Renal pelvis (tissue), 4 donors: ENCODE results near the gene LRP1-AS. TPM values are rescaled to one million over a fixed set of nuclear protein-coding genes. Genes with fewer than 3 reads are reported as not detected.

Experiments used
- DNase-seq: peaks from one replicate; pipeline ENCODE4 v3.0.0-alpha.2; 2013
- polyA plus RNA-seq, 3 donors: library from polyadenylated mRNA; unstranded; fragments of 120-200 nt; gene quantifications; one replicate each; pipeline ENCODE4 v1.2.1, GENCODE V29; 2013; ENCODE audit not compliant: insufficient read length in 3 of 3

LRP1-AS gene
- polyA plus RNA-seq, 3 donors = not detected

DNA sequence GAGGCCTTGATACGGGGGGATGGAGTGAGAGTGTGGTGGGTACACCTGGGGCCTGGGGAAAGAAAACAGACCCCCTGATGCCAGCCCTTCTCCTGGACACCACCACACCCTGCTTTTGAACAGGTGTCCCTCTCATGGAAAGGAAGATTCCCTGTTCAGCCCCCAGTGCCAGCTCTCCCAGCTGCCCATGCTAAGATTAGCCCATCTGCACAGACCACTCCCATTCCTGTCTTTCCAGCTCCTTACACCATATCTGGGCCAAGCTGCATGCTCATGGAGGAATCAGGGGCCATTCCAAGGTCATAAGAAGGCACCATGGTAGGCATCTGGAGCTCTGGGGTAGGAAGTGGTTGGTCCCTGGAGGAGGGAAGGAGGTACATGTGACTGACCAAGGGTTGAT lies 48.9 kb downstream of the LRP1-AS start:
- DNase-seq = no peak

GRCh38 chr12:57097554-57097835 lies 49.9 kb downstream of the LRP1-AS start:
- DNase-seq = no peak

GRCh38 chr12:57096748-57097553 lies 50.5 kb downstream of the LRP1-AS start:
- DNase-seq = no peak

GRCh38 chr12:57096099-57096572 lies 51.3 kb downstream of the LRP1-AS start:
- no peak for DNase-seq

DNA sequence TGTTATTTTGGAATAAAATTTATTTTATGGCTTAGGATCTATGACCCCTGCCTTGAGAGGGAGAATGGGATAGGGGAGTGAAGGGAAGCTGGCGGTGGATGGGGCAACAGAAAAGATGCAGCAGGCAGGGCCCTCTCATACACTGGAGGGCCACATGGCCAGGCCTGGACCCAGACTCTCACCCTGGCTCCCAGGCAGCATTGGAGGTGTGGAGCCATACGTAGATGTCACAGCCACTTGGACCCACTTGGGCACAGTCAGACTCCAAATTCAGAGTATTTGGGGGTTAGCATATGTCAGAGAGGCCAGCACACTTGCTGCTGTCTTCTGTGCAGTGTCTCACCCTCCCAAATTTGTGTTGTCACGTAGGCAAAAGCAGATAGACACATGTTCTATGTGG lies 52.0 kb downstream of the LRP1-AS start:
- no peak for DNase-seq

Other genes starting within 250 kb of the LRP1-AS start
- under 1 TPM; 0.07 to 0.21 (median 0.16) TPM for gene SDR9C7, start 213.2 kb downstream of the LRP1-AS start, polyA plus RNA-seq
- gene RDH16, start 190.0 kb downstream of the LRP1-AS start, polyA plus RNA-seq = 1 to 10 TPM in 2 of 3 donors, under 1 TPM in 1; 0.50 to 1.4 (median 1.0) TPM
- 10 to 100 TPM; 12.8 to 14.0 (median 13.8) TPM for gene ZBTB39, start 141.1 kb downstream of the LRP1-AS start, polyA plus RNA-seq
- gene TAC3, start 131.1 kb downstream of the LRP1-AS start, polyA plus RNA-seq = 1 to 10 TPM in 2 of 3 donors, under 1 TPM in 1; 0.64 to 2.2 (median 1.1) TPM
- under 1 TPM; 0.14 to 0.25 (median 0.21) TPM for gene MYO1A, start 97.5 kb downstream of the LRP1-AS start, polyA plus RNA-seq
- gene NEMP1, start 68.8 kb downstream of the LRP1-AS start, polyA plus RNA-seq = 10 to 100 TPM; 22.1 to 35.0 (median 27.9) TPM
- 10 to 100 TPM; 47.0 to 53.9 (median 53.8) TPM for gene NAB2, start 58.5 kb downstream of the LRP1-AS start, polyA plus RNA-seq
- gene STAT6, start 36.3 kb downstream of the LRP1-AS start, polyA plus RNA-seq = 100 to 1,000 TPM in 2 of 3 donors, 10 to 100 TPM in 1; 98.8 to 134 (median 127) TPM
- 100 to 1,000 TPM in 1 of 3 donors, 10 to 100 TPM in 2; 70.4 to 103 (median 83.3) TPM for gene LRP1, start 19.1 kb downstream of the LRP1-AS start, polyA plus RNA-seq
- 1 to 10 TPM; 3.7 to 5.8 (median 3.9) TPM for gene NXPH4, start 69.2 kb upstream of the LRP1-AS start, polyA plus RNA-seq
- 10 to 100 TPM; 82.5 to 90.7 (median 89.9) TPM for gene SHMT2, start 82.1 kb upstream of the LRP1-AS start, polyA plus RNA-seq
- 1 to 10 TPM; 4.3 to 9.6 (median 7.8) TPM for gene STAC3, start 103.6 kb upstream of the LRP1-AS start, polyA plus RNA-seq